CD4-positive, alpha-beta T cell treated with Interleukin-4 for 1 hour (primary cell): ENCODE data around the gene INPP4A.
"Not testable (repeated sequence)": the region's sequence is repeated elsewhere in the genome, so short reads cannot be mapped to it uniquely, and the experiment has no call there.

Experiments
- DNase-seq, 2 donors: peaks; one replicate each; pipeline ENCODE4 v3.0.0-alpha.2; 2020 to 2022

INPP4A gene

GRCh38 chr2:98444436-98445176 is at the start of gene INPP4A:
Gene INPP4A, plus strand, starts transcription at chr2:98444858. Its CDS starts 75,191 bp downstream, at chr2:98520049.
- DNase-seq: peak; percentile 83

GRCh38 chr2:98395977-98396376 is 48.7 kb upstream of the INPP4A start:
- no peak for DNase-seq

GRCh38 chr2:98396745-98397355 is 47.8 kb upstream of the INPP4A start:
- no peak for DNase-seq

- DNase-seq: no peak
Observed at GRCh38 chr2:98399140-98399539, 45.5 kb upstream of the INPP4A start.

- no peak for DNase-seq
Observed at GRCh38 chr2:98403878-98404277, 40.8 kb upstream of the INPP4A start.

- no peak for DNase-seq
Observed at GRCh38 chr2:98404556-98405250, 40.0 kb upstream of the INPP4A start.

- DNase-seq: no peak
Observed at GRCh38 chr2:98405301-98405700, 39.4 kb upstream of the INPP4A start.

- no peak for DNase-seq
Observed at GRCh38 chr2:98408155-98408554, 36.5 kb upstream of the INPP4A start.

- DNase-seq: peak; percentile 65 to 84
Observed at GRCh38 chr2:98412751-98413458, 31.8 kb upstream of the INPP4A start.

GRCh38 chr2:98414246-98414645 is 30.4 kb upstream of the INPP4A start:
- not testable (repeated sequence) for DNase-seq

GRCh38 chr2:98415719-98416248 is 28.9 kb upstream of the INPP4A start:
- DNase-seq: not testable (repeated sequence)

GRCh38 chr2:98416383-98417159 is 28.1 kb upstream of the INPP4A start:
- DNase-seq: no peak

GRCh38 chr2:98419544-98419943 is 25.1 kb upstream of the INPP4A start:
- no peak for DNase-seq

GRCh38 chr2:98419977-98420725 is 24.5 kb upstream of the INPP4A start:
- DNase-seq: no peak

GRCh38 chr2:98422449-98422848 is 22.2 kb upstream of the INPP4A start:
- no peak for DNase-seq

GRCh38 chr2:98426771-98427170 is 17.9 kb upstream of the INPP4A start:
- DNase-seq: no peak

GRCh38 chr2:98432145-98432544 is 12.5 kb upstream of the INPP4A start:
- no peak for DNase-seq

- DNase-seq: no peak
Observed at GRCh38 chr2:98433363-98433964, 11.2 kb upstream of the INPP4A start.

- DNase-seq: no peak
Observed at GRCh38 chr2:98434492-98434891, 10.2 kb upstream of the INPP4A start.

- DNase-seq: not testable (repeated sequence)
Observed at GRCh38 chr2:98435670-98436069, 9.0 kb upstream of the INPP4A start.

- DNase-seq: no peak
Observed at GRCh38 chr2:98436734-98437133, 7.9 kb upstream of the INPP4A start.
